Fibroblast of lung (primary cell): ENCODE data around the gene HOXA13. TPM values are rescaled to one million over a fixed set of nuclear protein-coding genes. Genes with fewer than 3 reads are reported as not detected.

Source experiments
- DNase-seq, 2 donors: peaks; one replicate each; pipeline versions ENCODE4 v3.0.0 to v3.0.0-alpha.2; 2010; ENCODE audit warnings: low read depth in 2 of 2
- H2AFZ ChIP-seq: 2 replicates; pipeline ENCODE4 v1.5.1; 2012; ENCODE audit warnings: low read length, control low read depth, inconsistent platforms
- H3K27ac ChIP-seq: 2 replicates; pipeline ENCODE4 v1.5.1; 2011; ENCODE audit warnings: low read length, control low read depth; ENCODE audit not compliant: insufficient read depth
- H3K27me3 ChIP-seq: 2 replicates; pipeline ENCODE4 v1.5.1; 2011; ENCODE audit warnings: mild to moderate bottlenecking, low read length; ENCODE audit not compliant: control insufficient read depth, insufficient read depth
- H3K36me3 ChIP-seq: 2 replicates; pipeline ENCODE4 v1.5.1; 2011; ENCODE audit warnings: low read length; ENCODE audit not compliant: control insufficient read depth, insufficient read depth
- H3K4me1 ChIP-seq: 2 replicates; pipeline ENCODE4 v1.5.1; 2011; ENCODE audit warnings: low read length; ENCODE audit not compliant: control insufficient read depth, insufficient read depth; ENCODE audit errors: extremely low read depth
- H3K4me2 ChIP-seq: 2 replicates; pipeline ENCODE4 v1.5.1; 2011; ENCODE audit warnings: low read length, control low read depth; ENCODE audit not compliant: insufficient read depth; ENCODE audit errors: extremely low read depth
- H3K4me3 ChIP-seq, 4 experiments: fragments of 200-600 bp in 1 of 4; sonication (generic) in 1 of 4; replicated peaks in 1 of 4; 2 replicates each; pipeline ENCODE4 v1.5.1; 2011 to 2016; ENCODE audit warnings: low read length in 4 of 4, low read depth in 3 of 4, mild to moderate bottlenecking in 3 of 4, control low read depth in 2 of 4, inconsistent platforms in 1 of 4, mixed read lengths in 1 of 4; ENCODE audit not compliant: insufficient read depth in 1 of 4; ENCODE audit errors: control extremely low read depth in 1 of 4
- H3K79me2 ChIP-seq: 2 replicates; pipeline ENCODE4 v1.5.1; 2012; ENCODE audit warnings: mild to moderate bottlenecking, low read length, inconsistent platforms; ENCODE audit not compliant: control insufficient read depth, insufficient read depth
- H3K9ac ChIP-seq: 2 replicates; pipeline ENCODE4 v1.5.1; 2011; ENCODE audit warnings: mild to moderate bottlenecking, low read length, control low read depth; ENCODE audit not compliant: insufficient read depth
- H3K9me3 ChIP-seq: 2 replicates; pipeline ENCODE4 v1.5.1; 2012; ENCODE audit warnings: low read depth, low read length; ENCODE audit not compliant: control insufficient read depth, insufficient read depth
- H4K20me1 ChIP-seq: 2 replicates; pipeline ENCODE4 v1.5.1; 2011; ENCODE audit warnings: low read length; ENCODE audit not compliant: control insufficient read depth, insufficient read depth; ENCODE audit errors: extremely low read depth
- EZH2 ChIP-seq: IDR thresholded peaks from 2 replicates; pipeline ENCODE4 v1.5.1; 2012; ENCODE audit warnings: low read length, control low read depth, mild to moderate bottlenecking; ENCODE audit errors: missing control alignments
- polyA plus RNA-seq, 2 donors: library from polyadenylated mRNA; depleted of rRNA in 1 of 2; stranded (reverse) in 1 of 2; unstranded in 1 of 2; fragments of >200 nt; gene quantifications; 2 replicates each; pipeline ENCODE4 v1.2.1, GENCODE V29; 2011 to 2012; ENCODE audit warnings: missing spikeins in 1 of 2
- total RNA-seq: library from RNA; depleted of rRNA; stranded (reverse); fragments of >200 nt; gene quantifications from 2 replicates; pipeline ENCODE4 v1.2.1, GENCODE V29; 2014
- TF ChIP-seq, protein P1 (sequence below), 2 donors: IDR thresholded peaks in 1 of 2; conservative IDR thresholded peaks in 1 of 2; 1 replicate in 1 of 2; 2 replicates in 1 of 2; pipeline ENCODE4 v1.5.1; 2011 to 2012; ENCODE audit warnings: low read length in 2 of 2, control low read depth in 1 of 2, inconsistent platforms in 1 of 2, low read depth in 1 of 2, mild to moderate bottlenecking in 1 of 2

Gene HOXA13
- total and polyA plus RNA-seq, 2 donors (not counting 1 experiment from before 2014, with no cell fraction given) = not detected

DNA sequence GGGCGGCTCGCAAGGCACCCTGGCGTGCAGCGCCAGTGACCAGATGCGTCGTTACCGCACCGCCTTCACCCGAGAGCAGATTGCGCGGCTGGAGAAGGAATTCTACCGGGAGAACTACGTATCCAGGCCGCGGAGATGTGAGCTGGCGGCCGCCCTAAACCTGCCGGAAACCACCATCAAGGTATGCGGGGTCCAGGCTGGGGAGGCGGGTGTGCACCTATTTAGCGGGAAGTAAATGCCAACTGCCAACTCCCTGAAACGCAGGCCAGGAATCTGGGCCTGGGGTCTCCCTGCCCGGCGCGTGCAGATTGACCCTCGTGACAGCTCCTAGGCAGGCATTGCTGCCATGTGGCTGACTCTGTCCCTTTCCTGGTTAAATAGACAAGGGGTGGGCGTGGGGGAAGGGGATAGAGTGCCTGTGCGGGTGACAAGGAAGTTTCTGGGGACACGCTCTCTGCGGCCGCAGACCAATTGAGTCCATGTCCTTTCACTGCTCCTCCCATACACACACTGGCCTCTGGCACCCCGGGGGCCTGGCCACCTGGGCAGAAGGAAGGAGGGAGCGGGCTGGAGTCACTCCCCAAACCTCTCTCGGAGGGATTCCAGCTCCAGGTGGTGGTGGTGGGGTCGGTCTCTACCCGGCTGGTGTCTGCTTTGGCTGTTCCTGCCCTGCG lies 45.4 kb upstream of the HOXA13 start:
- Histone ChIP-seq H3K4me1 (no peaks in the 10 kb centered on the region), H3K4me3 (no peak overlapping the region), H3K9me3 (no peaks in the 10 kb centered on the region), H2AFZ (no peak overlapping the region), H3K36me3 (no peaks in the 10 kb centered on the region), H3K27ac (no peak overlapping the region), H4K20me1 (no peaks in the 10 kb centered on the region), H3K79me2 (no peaks in the 10 kb centered on the region), H3K27me3 (peaks cover 100% of the 10 kb centered on the region), H3K9ac (no peak overlapping the region), H3K4me2 (no peak overlapping the region)
- DNase-seq = no peak
- TF ChIP-seq EZH2 = peak; percentile 20
- TF ChIP-seq, protein P1, sequence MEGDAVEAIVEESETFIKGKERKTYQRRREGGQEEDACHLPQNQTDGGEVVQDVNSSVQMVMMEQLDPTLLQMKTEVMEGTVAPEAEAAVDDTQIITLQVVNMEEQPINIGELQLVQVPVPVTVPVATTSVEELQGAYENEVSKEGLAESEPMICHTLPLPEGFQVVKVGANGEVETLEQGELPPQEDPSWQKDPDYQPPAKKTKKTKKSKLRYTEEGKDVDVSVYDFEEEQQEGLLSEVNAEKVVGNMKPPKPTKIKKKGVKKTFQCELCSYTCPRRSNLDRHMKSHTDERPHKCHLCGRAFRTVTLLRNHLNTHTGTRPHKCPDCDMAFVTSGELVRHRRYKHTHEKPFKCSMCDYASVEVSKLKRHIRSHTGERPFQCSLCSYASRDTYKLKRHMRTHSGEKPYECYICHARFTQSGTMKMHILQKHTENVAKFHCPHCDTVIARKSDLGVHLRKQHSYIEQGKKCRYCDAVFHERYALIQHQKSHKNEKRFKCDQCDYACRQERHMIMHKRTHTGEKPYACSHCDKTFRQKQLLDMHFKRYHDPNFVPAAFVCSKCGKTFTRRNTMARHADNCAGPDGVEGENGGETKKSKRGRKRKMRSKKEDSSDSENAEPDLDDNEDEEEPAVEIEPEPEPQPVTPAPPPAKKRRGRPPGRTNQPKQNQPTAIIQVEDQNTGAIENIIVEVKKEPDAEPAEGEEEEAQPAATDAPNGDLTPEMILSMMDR (conservative IDR thresholded peaks at IDR 0.05 in 1 of 2, IDR thresholded peaks at IDR 0.05 in 1 of 2; ENCODE audit: low read depth in 1 of 2, low read length in 2 of 2) = no peak

DNA sequence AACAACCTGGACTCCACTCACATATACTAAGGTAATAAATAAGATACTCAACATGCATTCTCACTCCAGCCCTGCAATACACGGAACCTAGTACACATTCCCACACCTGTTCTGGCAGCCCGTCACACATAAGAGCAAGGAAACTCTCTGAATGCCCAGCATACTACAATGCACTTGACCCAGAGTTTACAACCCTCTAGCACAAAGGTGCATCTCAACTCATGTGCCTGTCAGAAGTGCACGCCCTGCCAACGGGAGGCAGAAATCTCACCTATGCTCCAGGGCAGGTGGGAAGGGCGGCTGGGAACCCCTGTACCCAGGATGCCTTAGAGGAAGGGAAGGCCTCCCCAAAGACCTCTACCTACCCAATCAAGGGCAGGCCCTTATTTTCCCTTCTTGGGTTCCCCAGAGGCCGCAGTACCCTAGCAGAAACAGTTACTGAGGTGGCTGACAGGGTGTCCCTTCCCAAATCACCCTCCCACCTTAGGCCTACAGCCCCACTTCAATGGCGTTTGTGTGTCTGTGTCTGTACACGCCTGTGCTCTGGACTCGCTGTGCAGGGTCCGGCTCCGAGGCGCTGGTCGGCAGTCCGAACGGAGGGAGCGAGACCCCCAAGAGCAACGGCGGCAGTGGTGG lies 44.7 kb upstream of the HOXA13 start:
- H2AFZ ChIP-seq = no peak overlapping the region
- H3K4me3 ChIP-seq = no peak overlapping the region
- H3K79me2 ChIP-seq = no peaks in the 10 kb centered on the region
- no peak overlapping the region for H3K4me2 ChIP-seq
- no peak overlapping the region for H3K9ac ChIP-seq
- DNase-seq = no peak
- peak; percentile 94 for TF ChIP-seq EZH2
- TF ChIP-seq, protein P1 (conservative IDR thresholded peaks at IDR 0.05 in 1 of 2, IDR thresholded peaks at IDR 0.05 in 1 of 2; ENCODE audit: low read depth in 1 of 2, low read length in 2 of 2) = no peak
- H3K9me3 ChIP-seq = no peaks in the 10 kb centered on the region
- no peaks in the 10 kb centered on the region for H4K20me1 ChIP-seq
- H3K27me3 ChIP-seq = peaks cover 100% of the 10 kb centered on the region
- H3K4me1 ChIP-seq = no peaks in the 10 kb centered on the region
- H3K36me3 ChIP-seq = no peaks in the 10 kb centered on the region
- H3K27ac ChIP-seq = no peak overlapping the region

DNA sequence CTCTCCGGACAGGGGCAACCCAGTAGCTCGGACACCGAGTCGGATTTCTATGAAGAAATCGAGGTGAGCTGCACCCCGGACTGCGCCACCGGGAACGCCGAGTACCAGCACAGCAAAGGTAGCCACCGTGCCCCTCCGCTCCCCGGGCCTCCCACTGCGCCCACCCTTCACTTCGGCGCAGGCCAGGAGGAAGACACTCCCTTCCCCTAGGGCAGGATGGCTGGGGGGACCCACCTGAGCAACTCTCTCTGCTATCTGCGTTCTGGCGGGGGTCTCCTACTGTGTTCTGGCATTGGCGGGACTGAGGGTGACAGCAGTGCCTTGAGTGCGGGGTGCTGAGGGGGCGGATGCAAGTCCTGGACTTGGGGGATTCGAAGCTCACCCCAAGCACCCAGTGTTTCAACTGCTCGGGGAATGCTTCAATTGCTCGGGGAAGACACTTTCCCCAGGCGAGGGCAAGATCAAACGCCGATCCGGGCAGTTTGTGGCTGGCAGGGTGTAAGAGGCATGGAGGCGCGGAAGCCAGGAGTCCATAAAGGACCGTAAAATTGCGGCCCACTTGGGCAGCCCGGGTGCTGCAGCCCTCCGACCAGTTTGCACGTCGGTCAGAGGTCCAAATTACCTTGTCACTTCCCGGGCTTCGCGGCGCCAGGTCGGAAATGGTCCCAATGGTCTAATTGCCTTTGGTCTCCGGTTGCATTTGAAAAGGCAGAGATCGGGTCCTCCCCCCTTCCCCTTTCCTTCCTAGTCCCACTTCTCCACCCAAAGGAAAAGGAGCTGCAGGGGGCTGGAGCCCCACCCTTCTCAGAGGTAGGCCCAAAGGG lies 43.7 kb upstream of the HOXA13 start:
- H3K27me3 ChIP-seq = peaks cover 95% of the 10 kb centered on the region
- no peak overlapping the region for H3K4me2 ChIP-seq
- H2AFZ ChIP-seq = no peak overlapping the region
- TF ChIP-seq, protein P1 (conservative IDR thresholded peaks at IDR 0.05 in 1 of 2, IDR thresholded peaks at IDR 0.05 in 1 of 2; ENCODE audit: low read depth in 1 of 2, low read length in 2 of 2) = no peak
- TF ChIP-seq EZH2 = peak; percentile 86
- no peak overlapping the region for H3K27ac ChIP-seq
- no peaks in the 10 kb centered on the region for H3K36me3 ChIP-seq
- DNase-seq = no peak
- no peaks in the 10 kb centered on the region for H3K4me1 ChIP-seq
- no peaks in the 10 kb centered on the region for H3K79me2 ChIP-seq
- H4K20me1 ChIP-seq = no peaks in the 10 kb centered on the region
- no peak overlapping the region for H3K4me3 ChIP-seq
- H3K9me3 ChIP-seq = no peaks in the 10 kb centered on the region
- no peak overlapping the region for H3K9ac ChIP-seq
